NCI-H1930 (cell line): ENCODE measurements around the gene SHMT2.

Experiments used
- DNase-seq, 2 experiments: peaks; one replicate each; lab custom pipeline; 2025; lab: John Stamatoyannopoulos, UW

The SHMT2 gene

DNA sequence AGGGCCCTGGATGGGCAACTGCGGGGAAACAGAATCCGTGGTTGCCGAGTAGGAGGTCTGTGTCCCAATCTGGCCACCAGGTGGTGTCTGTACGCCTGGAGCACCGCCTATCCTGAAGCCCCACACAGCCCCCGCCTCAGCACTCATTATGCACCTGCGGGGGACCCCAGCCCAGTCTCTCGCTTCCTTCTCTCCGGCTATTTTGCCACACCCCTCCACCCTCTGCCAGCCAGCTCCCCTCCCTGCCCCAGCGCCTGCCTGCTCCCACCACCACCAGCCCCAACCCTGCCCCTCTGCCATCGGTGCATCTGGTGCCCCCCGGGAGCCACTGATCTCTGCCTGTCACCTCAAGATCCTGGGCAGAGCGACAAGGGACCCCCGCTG is 15.1 kb upstream of the SHMT2 start:
- peak; percentile 24 to 66 for DNase-seq

GRCh38 chr12:57215065-57215464 is 14.4 kb upstream of the SHMT2 start:
- DNase-seq: no peak

- no peak for DNase-seq
Measured at GRCh38 chr12:57215668-57216013, 13.9 kb upstream of the SHMT2 start.

- peak; percentile 37 to 56 for DNase-seq
Measured at GRCh38 chr12:57216014-57216911, 13.2 kb upstream of the SHMT2 start, which contains the start of gene NXPH4. NXPH4 (plus strand) TSS chr12:57216794; CDS start chr12:57216970, 176 bp downstream.

GRCh38 chr12:57216921-57217879 is 12.3 kb upstream of the SHMT2 start:
- no peak for DNase-seq

GRCh38 chr12:57218030-57218853 is 11.3 kb upstream of the SHMT2 start:
- DNase-seq: no peak

- no peak for DNase-seq
Measured at GRCh38 chr12:57219205-57219992, 10.1 kb upstream of the SHMT2 start.

DNA sequence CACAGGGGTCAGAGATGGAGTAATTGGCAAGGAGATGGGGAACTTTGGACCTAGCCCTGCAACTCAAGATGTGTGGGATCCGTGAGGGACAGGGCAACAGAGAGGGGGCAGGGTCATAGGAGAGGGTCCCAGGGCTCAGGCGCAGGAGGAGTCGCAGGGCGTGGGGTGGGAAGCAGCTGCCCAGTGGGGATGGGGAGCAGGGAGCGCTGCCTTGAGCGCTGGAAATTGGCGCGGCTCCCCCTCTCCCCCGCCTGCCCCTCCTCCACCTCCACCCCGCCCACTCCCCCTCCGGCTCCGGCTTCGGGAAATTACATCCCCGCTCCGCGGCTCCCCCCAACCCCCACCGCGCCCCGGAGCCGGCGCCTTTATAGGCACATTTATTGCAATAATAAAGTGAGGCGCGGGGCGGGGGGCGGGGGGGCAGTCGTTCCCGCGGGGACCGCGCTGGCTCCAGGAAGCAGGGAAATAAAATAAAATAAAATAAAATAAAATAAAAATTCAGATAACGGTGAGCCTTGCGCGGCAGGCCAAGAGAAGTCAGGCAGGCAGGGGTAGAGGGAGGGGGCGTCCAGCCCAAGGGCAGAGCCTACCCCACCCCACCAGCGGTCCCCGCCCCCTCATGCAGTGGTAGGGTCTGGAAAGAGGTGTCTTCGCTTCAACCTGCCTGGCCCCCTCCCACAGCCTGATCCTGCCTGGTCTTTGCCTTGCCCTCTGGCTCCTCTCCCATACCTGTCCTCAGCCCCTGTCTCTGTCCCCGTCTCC is 9.3 kb upstream of the SHMT2 start:
- DNase-seq: no peak

DNA sequence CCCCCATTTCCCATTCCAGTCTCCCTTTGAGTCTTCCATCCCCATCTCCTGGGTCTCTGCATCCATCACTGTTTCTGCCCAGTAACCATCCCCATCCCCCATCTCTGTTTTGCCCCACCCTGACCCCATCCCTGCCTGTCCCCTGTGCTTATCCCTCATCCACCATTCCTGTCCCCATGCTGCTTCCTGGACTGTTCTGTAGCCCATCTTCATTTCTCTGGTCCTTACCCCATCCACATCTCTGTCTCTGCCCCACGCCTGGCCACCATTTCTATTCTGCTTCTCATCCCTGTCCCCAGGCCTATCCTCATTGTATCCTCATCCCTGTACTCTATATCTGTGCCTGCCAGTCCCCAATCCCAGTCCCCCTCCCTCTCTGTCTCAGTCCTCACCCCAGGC is 8.7 kb upstream of the SHMT2 start:
- DNase-seq: no peak

DNA sequence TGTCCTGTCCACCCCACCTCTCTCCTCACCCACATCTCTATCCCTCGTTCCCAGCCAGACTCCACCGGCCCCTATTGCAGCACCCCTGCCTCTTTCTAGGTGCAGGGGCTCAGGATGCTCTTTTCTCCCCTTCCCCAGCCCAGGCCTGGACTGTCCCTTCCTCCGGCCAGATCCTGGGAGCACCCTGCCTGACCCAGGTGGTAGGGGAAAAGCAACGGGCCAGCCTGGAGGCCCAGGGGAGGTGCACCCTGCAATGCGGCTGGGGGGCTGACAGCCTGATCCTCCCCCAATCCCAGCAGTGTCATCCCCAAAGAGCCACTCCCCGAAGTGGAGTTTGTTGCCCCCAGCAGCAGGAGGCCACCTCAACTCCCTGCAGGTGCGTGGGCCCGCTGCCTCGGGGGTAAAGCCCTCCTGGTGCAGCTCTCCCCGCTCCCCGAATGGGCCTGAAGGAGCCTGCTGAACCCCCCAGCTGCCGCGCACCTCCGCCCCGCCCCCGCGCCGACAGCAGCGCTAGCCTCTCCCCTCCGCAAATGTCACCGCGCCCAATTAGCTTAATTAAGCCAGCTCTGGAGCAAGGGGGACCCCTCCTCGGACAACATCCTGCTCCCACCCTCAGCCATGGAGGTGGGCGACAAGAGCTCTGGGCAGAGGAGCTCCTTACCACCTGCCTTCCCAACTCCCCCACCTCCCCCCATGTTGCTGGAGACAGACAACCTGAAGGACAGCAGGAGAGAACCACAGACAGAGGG is 8.2 kb upstream of the SHMT2 start:
- DNase-seq: no peak

- no peak for DNase-seq
Measured at GRCh38 chr12:57222286-57223190, 7.0 kb upstream of the SHMT2 start.

DNA sequence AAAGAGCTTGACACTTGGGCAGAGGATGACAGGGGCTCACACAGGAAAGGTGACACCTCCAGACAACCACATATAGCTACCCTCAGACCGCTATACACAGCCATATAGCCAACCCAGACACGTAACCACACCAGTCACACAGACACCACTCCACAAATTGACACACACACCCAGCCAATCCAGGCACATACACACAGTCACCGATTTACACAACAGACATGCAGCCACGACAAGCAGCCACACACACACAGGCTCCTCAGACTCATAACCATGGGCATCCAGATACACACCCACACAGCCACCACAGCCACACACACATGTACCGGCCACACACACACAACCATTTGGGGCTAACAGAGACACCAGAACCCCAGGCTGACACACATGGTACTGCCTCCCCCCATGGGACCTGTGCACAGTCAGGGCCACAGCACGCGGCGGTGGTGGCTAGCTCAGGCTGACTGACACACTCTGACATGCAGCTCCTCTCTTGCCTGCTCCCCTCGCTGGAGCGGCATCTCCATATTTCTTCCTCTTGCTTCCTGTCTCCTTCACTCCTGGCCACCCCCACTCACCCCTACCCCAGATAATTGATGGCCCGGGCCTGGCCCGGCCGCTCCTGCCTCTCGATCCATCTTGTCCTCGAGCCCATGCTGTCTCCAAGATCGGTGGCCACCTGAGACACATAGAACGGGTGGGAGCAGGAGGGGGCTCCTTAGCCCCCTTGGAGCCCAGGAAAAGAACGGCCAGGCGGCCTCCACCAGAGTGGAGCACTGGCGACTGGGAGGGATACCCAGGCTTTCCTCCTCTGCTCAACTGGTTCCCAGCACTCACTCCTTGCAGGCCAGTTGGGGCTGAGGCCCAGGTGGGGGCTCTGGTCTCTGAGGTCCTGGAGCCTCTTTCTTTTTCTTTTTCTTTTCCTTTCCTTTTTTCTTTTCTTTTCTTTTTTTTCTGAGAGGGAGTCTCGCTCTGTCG is 6.0 kb upstream of the SHMT2 start:
- DNase-seq: no peak

DNA sequence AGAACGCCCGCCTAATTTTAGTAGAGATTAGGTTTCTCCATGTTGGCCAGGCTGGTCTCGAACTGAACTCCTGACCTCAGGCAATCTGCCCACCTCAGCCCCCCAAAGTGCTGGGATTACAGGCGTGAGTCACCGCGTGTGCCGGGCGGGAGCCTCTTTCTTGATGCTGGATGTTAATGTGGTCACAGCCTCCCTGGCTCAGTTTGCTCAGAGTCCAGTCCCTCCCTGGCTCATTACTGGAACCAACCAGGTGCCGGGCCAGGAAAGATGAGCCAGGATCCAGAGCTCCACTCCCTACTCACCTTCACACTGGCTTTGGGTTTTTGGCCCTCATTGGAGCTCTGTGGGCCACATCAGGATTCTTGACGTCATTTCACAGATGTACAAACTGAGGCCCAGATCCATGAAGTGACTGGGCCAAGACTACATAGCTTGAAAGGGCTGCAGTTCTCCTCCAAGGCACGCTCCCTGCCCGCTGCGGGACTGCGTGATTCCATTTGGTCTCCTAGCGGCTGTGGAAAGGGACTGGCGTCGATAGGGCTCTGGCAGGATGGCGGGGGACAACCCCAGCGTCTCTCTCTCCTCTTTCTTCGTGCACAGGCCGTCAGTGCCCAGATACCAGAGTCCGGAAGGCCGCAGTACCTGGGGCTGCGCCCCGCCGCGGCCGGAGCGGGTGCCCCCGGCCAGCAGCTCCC is 5.1 kb upstream of the SHMT2 start:
- no peak for DNase-seq

DNA sequence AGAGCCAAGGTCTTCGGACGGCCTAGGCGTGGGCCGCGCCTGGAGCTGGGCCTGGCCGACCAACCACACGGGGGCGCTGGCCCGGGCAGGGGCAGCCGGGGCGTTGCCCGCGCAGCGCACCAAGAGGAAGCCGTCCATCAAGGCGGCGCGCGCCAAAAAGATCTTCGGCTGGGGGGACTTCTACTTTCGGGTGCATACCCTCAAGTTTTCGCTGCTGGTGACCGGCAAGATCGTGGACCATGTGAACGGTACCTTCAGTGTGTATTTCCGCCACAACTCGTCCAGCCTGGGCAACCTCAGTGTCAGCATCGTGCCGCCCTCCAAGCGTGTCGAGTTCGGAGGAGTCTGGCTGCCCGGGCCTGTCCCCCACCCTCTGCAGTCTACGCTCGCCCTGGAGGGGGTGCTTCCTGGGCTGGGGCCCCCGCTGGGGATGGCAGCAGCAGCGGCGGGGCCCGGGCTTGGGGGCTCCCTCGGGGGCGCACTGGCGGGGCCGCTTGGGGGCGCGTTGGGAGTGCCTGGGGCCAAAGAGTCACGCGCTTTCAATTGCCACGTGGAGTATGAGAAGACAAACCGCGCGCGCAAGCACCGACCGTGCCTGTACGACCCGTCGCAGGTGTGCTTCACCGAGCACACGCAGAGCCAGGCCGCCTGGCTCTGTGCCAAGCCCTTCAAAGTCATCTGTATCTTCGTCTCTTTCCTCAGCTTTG is 4.4 kb upstream of the SHMT2 start:
- DNase-seq: no peak

DNA sequence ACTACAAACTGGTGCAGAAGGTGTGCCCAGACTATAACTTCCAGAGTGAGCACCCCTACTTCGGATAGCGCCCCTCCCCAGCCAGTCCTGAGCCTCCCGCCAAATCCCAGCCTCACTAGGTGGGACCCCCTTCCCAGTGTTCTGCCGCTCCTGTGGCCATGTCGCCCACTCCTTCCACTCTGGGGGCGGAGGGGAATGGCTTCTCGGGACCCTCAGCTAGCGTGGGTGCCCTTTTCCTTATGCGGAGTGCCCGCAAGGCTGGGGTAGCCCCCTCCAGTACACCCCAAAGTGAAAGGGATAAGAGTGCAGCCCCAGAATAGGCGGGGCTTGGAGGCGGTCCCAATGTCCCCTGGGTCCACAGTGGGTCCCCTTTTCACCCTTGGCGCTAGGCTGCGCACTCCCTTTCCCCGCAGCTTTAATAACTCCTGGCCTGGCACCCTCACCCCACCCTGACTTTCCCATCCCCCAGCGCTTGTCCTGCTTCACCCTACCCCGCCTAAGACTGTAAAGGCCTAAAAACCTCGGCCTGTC is 3.8 kb upstream of the SHMT2 start:
- no peak for DNase-seq
